NK-92 treated with Interleukin-12 subunit alpha and Interleukin-12 subunit beta, amount 100 ng/mL, for 24 hours (cell line): Measurements from ENCODE around the gene IP6K2.
"Not testable (repeated sequence)": the region's sequence is repeated elsewhere in the genome, so short reads cannot be mapped to it uniquely, and the experiment has no call there.

Source experiments
- DNase-seq: peaks from one replicate; lab custom pipeline; 2025; lab: John Stamatoyannopoulos, UW

Gene IP6K2

GRCh38 chr3:48725185-48725855 is 8.3 kb upstream of the IP6K2 start:
- DNase-seq, result not testable (repeated sequence)

GRCh38 chr3:48723725-48724124 is 6.7 kb upstream of the IP6K2 start:
- DNase-seq, result no peak

GRCh38 chr3:48723293-48723692 is 6.3 kb upstream of the IP6K2 start:
- not testable (repeated sequence) for DNase-seq

GRCh38 chr3:48716508-48716981 is 476 bp downstream of the IP6K2 start:
- DNase-seq, result no peak

- DNase-seq, result no peak
These were observed 1.7 kb downstream of the IP6K2 start for GRCh38 chr3:48715174-48715800.

GRCh38 chr3:48711727-48712126 is 5.3 kb downstream of the IP6K2 start:
- DNase-seq, result no peak

GRCh38 chr3:48709051-48709461 is 8.0 kb downstream of the IP6K2 start:
- DNase-seq, result no peak

- no peak for DNase-seq
These were observed 8.5 kb downstream of the IP6K2 start for GRCh38 chr3:48708481-48708889.

GRCh38 chr3:48707157-48707556 is 9.9 kb downstream of the IP6K2 start:
- no peak for DNase-seq

- no peak for DNase-seq
These were observed 14.6 kb downstream of the IP6K2 start for GRCh38 chr3:48702320-48702920.

- no peak for DNase-seq
These were observed 16.2 kb downstream of the IP6K2 start for GRCh38 chr3:48700731-48701405.

GRCh38 chr3:48698891-48699290 is 18.1 kb downstream of the IP6K2 start:
- no peak for DNase-seq

- no peak for DNase-seq
These were observed 19.1 kb downstream of the IP6K2 start for GRCh38 chr3:48697952-48698351.

- no peak for DNase-seq
These were observed 20.4 kb downstream of the IP6K2 start for GRCh38 chr3:48696601-48697000.

- DNase-seq, result no peak
These were observed 20.9 kb downstream of the IP6K2 start for GRCh38 chr3:48696156-48696555.

- no peak for DNase-seq
These were observed 21.6 kb downstream of the IP6K2 start for GRCh38 chr3:48695393-48695753.

- DNase-seq, result no peak
These were observed 22.2 kb downstream of the IP6K2 start for GRCh38 chr3:48694610-48695392.

- DNase-seq, result no peak
These were observed 23.2 kb downstream of the IP6K2 start for GRCh38 chr3:48693826-48694225.

GRCh38 chr3:48692551-48692950 is 24.5 kb downstream of the IP6K2 start:
- DNase-seq, result no peak

- DNase-seq, result no peak
These were observed 26.1 kb downstream of the IP6K2 start for GRCh38 chr3:48690846-48691458.

GRCh38 chr3:48689384-48689783 is 27.6 kb downstream of the IP6K2 start:
- DNase-seq, result no peak

GRCh38 chr3:48688737-48689075 is 28.3 kb downstream of the IP6K2 start:
- no peak for DNase-seq
